ENCODE results near the gene SNX8. TPM values are rescaled to one million over a fixed set of nuclear protein-coding genes. Genes with fewer than 3 reads are reported as not detected.
A peak's percentile ranks its signal among the peaks of the same experiment; 100 is the strongest.

The SNX8 gene
- total and polyA plus RNA-seq, 2 of the 4 experiments (the other 2 are of a cell fraction), result 7.7 to 55.9 TPM

DNA sequence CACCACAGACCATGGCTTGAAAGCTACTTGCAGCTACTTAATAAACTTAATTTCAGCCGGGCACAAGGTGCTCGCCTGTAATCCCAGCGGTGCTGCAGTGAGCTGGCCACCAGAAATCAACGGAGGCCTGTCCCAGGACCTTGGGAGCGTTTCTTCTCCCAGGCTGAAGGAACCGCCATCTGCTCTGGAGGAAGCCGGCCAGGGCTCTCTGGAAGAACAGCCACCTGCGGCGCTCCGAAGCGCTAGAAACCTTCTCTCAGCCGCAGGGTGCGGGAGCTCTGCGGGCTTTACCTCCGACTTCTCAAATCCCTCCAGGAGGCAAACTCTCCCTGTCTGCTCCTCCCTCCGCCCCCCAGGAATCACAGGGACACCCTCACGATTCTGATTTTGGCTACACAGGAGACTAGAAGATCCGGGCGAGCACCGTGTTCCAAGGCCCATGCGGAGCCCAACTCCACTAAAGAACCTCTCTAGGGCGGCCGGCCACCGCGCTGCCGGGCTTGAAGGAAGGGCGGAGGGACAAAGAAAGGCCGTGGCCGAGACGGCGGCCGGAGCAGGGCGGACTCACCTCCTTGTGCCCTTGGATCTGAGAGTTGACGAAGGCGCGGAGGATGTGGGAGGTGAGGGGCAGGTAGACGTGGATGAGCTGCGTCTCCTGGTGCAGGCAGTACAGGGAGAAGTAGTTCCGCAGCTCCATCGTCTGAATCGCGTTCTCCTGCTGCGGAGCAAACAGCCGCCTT lies 57.8 kb downstream of the SNX8 start:
- no peak overlapping the region for H2BK5ac ChIP-seq (ENCODE audit: low read depth, low read length, poor library complexity, severe bottlenecking)
- TF ChIP-seq, protein P1, sequence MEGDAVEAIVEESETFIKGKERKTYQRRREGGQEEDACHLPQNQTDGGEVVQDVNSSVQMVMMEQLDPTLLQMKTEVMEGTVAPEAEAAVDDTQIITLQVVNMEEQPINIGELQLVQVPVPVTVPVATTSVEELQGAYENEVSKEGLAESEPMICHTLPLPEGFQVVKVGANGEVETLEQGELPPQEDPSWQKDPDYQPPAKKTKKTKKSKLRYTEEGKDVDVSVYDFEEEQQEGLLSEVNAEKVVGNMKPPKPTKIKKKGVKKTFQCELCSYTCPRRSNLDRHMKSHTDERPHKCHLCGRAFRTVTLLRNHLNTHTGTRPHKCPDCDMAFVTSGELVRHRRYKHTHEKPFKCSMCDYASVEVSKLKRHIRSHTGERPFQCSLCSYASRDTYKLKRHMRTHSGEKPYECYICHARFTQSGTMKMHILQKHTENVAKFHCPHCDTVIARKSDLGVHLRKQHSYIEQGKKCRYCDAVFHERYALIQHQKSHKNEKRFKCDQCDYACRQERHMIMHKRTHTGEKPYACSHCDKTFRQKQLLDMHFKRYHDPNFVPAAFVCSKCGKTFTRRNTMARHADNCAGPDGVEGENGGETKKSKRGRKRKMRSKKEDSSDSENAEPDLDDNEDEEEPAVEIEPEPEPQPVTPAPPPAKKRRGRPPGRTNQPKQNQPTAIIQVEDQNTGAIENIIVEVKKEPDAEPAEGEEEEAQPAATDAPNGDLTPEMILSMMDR (conservative IDR thresholded peaks at IDR 0.05; ENCODE audit: low read depth, low read length), result no peak
- TF ChIP-seq MAZ (IDR thresholded peaks at IDR 0.05; ENCODE audit: borderline replicate concordance, low read depth, low read length) (no peak), BHLHE40 (IDR thresholded peaks at IDR 0.05; ENCODE audit: low read depth, low read length) (no peak), MXI1 (IDR thresholded peaks at IDR 0.05; ENCODE audit: borderline replicate concordance, low read depth, low read length) (no peak), CHD1 (IDR thresholded peaks at IDR 0.05; ENCODE audit: low read depth, low read length) (no peak), RCOR1 (IDR thresholded peaks at IDR 0.05; ENCODE audit: insufficient replicate concordance, low read length) (no peak), FOS (IDR thresholded peaks at IDR 0.05; ENCODE audit: low read depth, low read length) (no peak), RFX5 (IDR thresholded peaks at IDR 0.05; ENCODE audit: low read depth, low read length) (no peak), MAFK (IDR thresholded peaks at IDR 0.05; ENCODE audit: low read depth, low read length) (no peak), USF2 (IDR thresholded peaks at IDR 0.05; ENCODE audit: low read depth, low read length) (no peak), CEBPB (IDR thresholded peaks at IDR 0.05; ENCODE audit: low read depth, low read length) (no peak), NFE2L2 (IDR thresholded peaks at IDR 0.05; ENCODE audit: low read depth, low read length) (no peak), POLR2A (IDR thresholded peaks at IDR 0.05; ENCODE audit: low read depth, low read length) (no peak), SMC3 (IDR thresholded peaks at IDR 0.05; ENCODE audit: low read depth, low read length) (no peak), RAD21 (IDR thresholded peaks at IDR 0.05; ENCODE audit: low read length) (no peak)
- TF ChIP-seq, protein P2, sequence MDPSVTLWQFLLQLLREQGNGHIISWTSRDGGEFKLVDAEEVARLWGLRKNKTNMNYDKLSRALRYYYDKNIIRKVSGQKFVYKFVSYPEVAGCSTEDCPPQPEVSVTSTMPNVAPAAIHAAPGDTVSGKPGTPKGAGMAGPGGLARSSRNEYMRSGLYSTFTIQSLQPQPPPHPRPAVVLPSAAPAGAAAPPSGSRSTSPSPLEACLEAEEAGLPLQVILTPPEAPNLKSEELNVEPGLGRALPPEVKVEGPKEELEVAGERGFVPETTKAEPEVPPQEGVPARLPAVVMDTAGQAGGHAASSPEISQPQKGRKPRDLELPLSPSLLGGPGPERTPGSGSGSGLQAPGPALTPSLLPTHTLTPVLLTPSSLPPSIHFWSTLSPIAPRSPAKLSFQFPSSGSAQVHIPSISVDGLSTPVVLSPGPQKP (IDR thresholded peaks at IDR 0.05; ENCODE audit: borderline replicate concordance, low read depth, low read length), result no peak
- no peak overlapping the region for H3K4me3 ChIP-seq (ENCODE audit: insufficient read depth, low read depth, low read length)
- 88% methylated on average over 13 of the region's 44 CpGs; no CpG with 5 or more reads in 1 of the 2 experiments for WGBS, 2 experiments (ENCODE audit: extremely low coverage in 2 of 2, insufficient read length in 1 of 2)
- H3K14ac ChIP-seq (replicated peaks; ENCODE audit: low read depth, low read length), result no peak overlapping the region
- H2AK9ac ChIP-seq (replicated peaks; ENCODE audit: low read depth, low read length, poor library complexity), result peak overlapping the region; percentile 13
- H4K8ac ChIP-seq (ENCODE audit: low read depth in 2 of 2, low read length in 2 of 2), result no peak overlapping the region
- no peak overlapping the region for H3K18ac ChIP-seq (ENCODE audit: low read depth, low read length)
- no peaks in the 10 kb centered on the region for H3K27me3 ChIP-seq (ENCODE audit: control insufficient read depth, insufficient read depth, low read length)
- in situ Hi-C loops (cut with MboI; ENCODE audit: low sequenced_read_pairs) (no loop called here), dilution Hi-C loops (cut with HindIII; ENCODE audit: low sequenced_read_pairs, unreplicated experiment) (no loop called here), intact Hi-C loops (cut with micrococcal nuclease) (no loop called here)
- ChIA-PET CTCF (no interaction called here), POLR2A (ENCODE audit: unreplicated experiment) (no interaction called here)
- H2BK15ac ChIP-seq (ENCODE audit: low read depth, low read length), result no peak overlapping the region
- no peak overlapping the region for H2AK5ac ChIP-seq (ENCODE audit: low read depth, low read length)
- no peak overlapping the region for H4K5ac ChIP-seq (ENCODE audit: low read depth, low read length)
- H3K23ac ChIP-seq (ENCODE audit: low read depth, low read length), result no peak overlapping the region
- H3K9ac ChIP-seq (ENCODE audit: low read depth, low read length), result no peak overlapping the region
- H2BK120ac ChIP-seq (ENCODE audit: low read depth, low read length), result no peak overlapping the region
- H3K4me1 ChIP-seq (ENCODE audit: control insufficient read depth, insufficient read depth, low read length), result no peaks in the 10 kb centered on the region
- DNase-seq (no peak), ATAC-seq (ENCODE audit: low read depth) (no peak)
- H3K9me1 ChIP-seq (ENCODE audit: insufficient read depth, low read length), result 0 out of 2 replicates have a peak, but pooled peaks cover 3% of the 10 kb centered on the region
- H2AFZ ChIP-seq (replicated peaks; ENCODE audit: low read length, poor library complexity), result no peak overlapping the region
- no peaks in the 10 kb centered on the region for H3K9me3 ChIP-seq (ENCODE audit: control insufficient read depth, insufficient read depth, low read length)
- no peak overlapping the region for H3K56ac ChIP-seq (ENCODE audit: extremely low read depth, insufficient read depth, low read length)
- BruUV-seq (replicated peaks), result no TSS peak
- no peak overlapping the region for H4K91ac ChIP-seq (ENCODE audit: insufficient read depth, low read depth, low read length)
- H3K4me2 ChIP-seq (ENCODE audit: low read depth, low read length), result no peak overlapping the region
- H4K20me1 ChIP-seq (ENCODE audit: insufficient read depth, low read length), result peaks cover 7% of the 10 kb centered on the region; the same call in 1 of the 2 replicates
- peaks cover 25% of the 10 kb centered on the region for H3K36me3 ChIP-seq (ENCODE audit: control insufficient read depth, insufficient read depth, low read length)
- no peak overlapping the region for H3K4ac ChIP-seq (ENCODE audit: low read depth, low read length)
- 0 out of 4 replicates have a peak, but pooled peaks cover 0 to 14% of the 10 kb centered on the region in 2 experiments for H3K79me1 ChIP-seq (ENCODE audit: low read depth in 1 of 2, low read length in 2 of 2)
- H3K27ac ChIP-seq (ENCODE audit: insufficient read depth, low read length), result no peak overlapping the region
- no peak overlapping the region for H2BK20ac ChIP-seq (ENCODE audit: low read depth, low read length)

All from IMR-90 (cell line).